HG03196 (cell line): Measurements from ENCODE around the gene NTN1.

Source experiments
- ATAC-seq: cut with Tn5 transposase; IDR thresholded peaks from one replicate; pipeline ENCODE4 v1.9.1; 2021; ENCODE audit not compliant: unreplicated experiment

Gene NTN1

DNA sequence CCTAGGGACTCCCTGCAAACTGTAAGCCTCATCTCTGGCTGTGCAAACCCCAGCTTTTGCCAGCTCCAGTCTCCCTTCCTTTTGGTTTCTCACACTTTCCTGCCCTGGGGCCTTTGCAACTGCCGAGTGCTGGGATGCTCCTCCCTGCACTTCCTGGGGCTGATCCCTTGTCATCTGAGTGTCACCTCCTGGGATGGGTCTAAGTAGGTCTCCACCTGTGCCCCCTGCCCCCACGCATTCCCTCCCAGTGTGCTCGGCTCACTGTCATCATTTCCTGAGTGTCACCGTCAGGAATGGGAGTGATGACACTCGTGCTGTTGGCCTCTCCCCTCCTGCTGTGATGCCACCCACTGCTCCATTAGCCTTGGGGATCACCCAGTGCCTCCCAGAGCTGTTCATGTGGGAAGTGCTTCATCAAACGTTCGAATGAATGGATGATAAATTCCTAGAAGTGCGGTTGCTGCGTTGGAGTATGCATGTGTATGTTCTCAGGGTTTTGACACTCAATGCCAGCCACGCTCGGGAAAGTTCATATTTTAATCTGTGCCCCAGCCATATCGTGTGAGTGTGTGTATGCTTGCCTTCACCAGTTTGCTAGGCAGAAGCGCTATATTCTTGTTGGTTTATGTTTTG is 189.9 kb downstream of the NTN1 start:
- no peak for ATAC-seq

DNA sequence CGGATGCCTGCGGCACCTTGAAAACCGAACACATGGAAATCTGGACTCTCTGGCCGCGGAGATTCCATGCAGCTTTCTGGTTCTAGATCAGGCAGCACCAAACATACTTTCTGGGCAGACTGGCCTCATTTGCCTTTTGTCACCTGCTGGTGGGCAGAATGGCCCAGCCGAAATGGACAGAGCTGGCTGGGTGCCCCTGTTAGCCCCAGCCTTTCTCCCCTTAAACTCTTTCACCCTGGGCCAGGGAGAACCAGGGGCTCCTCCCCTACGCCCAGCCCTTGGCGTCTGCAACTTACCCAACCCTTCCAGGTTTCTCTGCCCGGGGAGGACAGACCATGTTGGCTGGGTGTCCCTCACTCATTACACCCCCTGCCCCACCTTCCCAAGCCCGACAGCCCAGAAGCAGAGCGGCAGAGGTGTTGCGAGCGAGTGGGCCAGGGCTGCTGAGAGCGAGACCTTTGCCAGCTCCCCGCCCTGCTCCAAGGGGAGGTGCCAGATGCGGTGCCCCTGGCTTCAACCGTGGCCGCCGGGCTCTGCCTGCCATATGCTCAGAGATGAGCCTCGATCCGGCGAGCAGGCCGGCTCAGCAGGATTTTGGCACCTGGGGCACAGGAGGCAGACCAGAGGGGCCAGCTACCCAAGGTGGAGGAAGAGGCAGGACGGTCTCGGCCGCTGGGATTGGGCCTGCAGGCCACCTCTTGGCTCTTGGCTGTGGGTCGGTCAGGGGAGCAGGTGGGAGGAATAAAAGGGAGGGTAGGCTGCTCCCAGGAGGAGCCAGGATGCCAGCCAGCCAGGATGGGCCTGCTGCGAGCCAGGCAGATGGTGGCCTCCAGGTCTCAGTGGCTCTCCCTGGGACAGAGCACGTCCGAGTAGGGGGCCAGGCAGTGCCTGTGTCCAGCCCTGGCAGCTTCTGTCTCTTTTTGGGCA is 191.3 kb downstream of the NTN1 start:
- no peak for ATAC-seq

DNA sequence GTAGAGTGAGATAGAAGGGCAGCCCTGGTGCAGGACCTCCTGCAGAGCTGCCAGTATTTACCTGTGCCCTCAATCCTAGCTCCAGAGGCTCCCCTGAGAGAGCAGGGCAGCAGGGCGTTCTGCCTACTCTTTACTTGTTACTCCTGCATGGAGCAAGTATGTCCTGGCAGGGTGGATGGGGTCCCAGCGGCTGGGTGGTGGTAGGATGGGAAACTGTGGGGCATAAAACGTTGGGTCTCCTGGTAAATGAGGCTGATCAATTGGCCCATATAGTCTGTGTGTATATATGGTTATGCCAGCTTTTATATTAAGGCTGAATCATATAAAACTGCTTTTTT is 192.0 kb downstream of the NTN1 start:
- no peak for ATAC-seq

DNA sequence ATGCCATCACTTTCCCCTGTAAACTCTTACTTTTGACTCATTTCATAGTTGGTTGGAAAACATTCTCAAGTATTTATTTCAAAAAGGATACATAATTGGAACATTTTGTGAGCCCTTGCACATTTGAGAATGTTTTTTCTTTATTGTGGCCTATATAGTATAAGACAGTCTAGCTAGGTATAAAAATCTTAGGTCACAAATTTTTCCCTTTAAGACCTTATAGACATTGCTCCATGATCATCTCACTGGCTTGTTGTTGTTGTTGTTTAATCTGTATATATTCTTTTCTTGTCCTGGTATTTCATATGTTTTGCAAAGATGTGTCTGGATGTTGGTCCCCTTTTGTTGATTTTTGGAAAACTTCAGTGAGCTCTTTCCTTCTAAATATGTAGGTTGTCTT is 194.2 kb downstream of the NTN1 start:
- ATAC-seq: no peak

DNA sequence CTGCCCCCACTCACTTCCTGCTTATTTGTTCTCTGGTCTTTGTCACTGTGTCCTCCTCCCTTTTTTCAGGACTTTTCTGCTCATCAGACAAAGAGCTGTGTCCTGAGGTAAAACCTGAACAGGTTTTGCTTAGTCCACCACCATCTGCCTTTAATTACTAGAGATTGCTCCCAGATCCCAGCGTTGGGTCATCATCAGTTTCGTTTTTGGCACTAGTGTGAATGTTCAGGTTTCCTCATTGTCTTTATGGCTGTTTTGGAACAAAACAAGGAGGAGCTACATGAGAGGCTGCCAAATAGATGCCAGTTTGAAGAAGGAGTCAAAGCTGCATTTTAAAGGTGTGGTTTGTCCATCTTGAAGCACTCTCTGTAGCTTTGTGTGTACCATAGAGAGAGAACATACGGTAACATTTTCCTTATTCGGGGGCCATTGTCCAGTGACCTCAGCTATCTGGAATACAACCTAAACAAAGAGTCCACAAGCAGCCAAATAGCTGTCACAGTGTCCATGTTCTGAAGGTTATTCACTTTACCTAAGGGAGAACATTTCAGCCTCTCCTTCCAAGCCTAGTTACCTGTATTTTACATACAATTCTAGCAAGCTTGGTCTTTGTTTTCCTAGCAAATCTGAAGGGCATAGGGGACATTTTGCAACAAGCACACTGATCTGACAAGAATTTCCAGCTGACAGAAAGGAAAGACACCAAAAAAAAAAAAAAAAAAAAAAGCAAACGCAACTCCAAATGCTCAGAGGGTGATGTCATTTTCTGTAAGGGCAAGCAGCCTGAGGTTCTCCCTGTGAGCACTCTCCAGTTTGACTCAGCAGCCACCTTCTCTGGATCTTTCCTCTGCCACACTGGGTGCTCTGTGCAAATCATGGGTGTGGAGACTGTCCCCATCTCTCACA is 196.1 kb downstream of the NTN1 start:
- no peak for ATAC-seq

DNA sequence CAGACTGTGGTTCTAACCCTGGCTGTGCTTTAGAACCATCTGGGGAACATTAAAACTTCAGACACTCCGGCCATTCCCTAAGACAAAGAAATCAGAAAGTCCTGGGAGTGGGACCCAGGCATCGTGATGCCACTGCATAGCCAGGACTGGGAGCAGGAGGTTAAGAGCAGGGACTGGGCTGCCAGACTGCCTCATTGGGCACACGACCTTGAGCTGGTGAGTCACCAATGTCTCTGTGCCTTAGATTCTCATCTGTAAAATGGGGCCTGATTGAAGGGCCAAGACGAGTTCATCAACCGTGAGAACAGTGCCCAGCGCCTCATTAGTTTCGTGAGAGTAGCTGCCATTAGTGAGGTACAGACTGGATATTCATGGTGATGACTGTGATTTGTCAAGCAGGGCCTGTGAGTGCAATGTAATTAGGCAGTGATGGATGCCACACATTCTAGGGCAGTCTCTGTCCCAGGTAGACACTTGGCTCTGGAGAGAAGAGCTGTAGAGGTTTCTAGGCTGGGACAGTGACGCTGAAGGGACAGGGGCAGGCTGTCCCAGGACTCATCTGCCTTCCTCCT is 196.8 kb downstream of the NTN1 start:
- ATAC-seq: no peak

DNA sequence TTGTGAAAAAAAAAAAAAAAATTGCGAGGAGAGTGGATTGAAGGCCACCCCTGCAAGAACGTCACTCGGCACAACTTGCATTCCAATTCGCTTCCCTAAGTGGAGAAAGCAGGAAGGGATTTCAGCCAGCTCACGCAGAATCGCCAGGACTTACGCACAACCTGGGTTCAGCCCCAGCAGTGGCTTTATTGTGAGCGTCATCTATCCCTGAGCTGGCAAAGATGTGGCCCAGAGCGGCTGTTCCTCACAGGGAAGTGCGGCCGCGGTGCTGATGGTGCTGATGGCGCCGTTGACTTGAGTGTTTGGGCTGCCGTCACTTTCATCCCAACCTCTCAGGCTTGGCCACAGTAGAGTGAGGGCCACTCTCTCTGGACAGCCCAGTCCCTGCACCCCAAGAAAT is 197.6 kb downstream of the NTN1 start:
- ATAC-seq: no peak

DNA sequence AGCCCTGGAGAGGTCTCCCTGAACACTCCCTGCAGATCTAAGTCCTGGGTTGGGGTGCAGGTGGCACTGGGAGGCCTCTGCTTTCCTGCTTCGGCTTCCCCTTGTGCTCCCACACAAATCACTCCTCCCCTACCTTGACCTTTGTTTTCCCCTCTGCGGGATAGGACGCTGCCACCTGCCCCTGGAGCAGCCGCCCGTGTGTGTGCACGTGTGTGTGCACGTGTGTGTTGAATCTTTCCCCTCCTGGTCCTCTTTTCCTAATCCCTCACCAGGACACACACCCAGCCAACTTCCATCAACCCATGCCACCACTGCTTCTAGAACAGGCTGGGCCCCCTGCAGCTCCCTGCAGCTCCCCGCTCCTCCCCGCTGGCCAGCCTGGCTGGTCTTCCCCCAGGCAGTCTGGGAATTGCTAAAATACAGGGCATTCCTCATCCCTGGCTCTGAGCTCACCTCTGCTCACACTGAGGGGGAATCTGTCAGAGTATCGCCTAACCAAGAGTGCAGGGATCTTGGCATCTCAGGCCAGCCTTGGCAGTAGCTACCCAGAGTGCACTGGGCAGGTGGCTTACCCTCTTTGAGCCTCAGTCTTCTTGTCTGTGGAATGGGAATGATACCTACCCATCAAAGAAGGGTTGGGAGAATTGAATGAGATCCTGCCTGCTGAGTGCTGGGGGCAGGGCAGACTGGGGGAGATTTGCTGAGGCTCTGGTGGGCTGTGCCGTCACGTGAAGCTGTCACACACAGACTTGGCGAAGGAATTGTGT is 198.5 kb downstream of the NTN1 start:
- ATAC-seq: no peak

DNA sequence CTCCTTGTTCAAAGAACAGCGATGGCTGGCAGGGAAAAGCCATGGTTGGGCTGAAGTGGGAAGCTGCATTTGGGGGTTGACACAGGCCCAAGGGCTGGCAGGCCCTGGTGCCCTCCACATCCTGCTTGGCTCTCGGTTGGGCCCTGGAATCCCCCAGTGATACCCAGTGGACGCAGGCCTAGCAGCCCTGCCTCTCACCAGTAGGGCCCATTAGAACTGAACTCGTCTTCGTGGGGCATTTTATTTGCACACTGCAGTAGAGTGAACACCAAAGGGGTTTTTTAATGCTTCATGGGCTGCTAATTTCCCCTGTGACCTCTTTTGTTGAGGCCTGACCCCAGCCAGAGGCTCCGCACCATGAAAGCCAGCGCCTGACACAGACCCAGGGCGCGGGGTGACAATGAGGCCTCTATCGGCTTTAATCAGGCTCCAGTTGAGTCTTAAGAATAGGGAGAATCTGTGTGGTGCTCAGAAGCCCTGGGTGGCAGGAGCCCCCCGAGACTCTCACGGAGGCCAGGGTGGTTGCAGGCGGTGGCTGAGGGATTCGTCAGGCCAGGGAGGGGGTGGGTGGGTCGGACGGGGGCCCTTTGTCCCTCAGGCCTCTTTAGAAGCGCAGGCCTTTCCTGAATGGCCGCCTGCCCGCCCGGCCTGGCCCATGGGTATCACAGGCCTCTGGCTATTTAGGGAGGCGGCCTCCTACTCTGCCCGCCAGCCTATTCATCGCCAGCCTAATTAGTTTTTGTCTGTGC is 199.3 kb downstream of the NTN1 start:
- no peak for ATAC-seq

DNA sequence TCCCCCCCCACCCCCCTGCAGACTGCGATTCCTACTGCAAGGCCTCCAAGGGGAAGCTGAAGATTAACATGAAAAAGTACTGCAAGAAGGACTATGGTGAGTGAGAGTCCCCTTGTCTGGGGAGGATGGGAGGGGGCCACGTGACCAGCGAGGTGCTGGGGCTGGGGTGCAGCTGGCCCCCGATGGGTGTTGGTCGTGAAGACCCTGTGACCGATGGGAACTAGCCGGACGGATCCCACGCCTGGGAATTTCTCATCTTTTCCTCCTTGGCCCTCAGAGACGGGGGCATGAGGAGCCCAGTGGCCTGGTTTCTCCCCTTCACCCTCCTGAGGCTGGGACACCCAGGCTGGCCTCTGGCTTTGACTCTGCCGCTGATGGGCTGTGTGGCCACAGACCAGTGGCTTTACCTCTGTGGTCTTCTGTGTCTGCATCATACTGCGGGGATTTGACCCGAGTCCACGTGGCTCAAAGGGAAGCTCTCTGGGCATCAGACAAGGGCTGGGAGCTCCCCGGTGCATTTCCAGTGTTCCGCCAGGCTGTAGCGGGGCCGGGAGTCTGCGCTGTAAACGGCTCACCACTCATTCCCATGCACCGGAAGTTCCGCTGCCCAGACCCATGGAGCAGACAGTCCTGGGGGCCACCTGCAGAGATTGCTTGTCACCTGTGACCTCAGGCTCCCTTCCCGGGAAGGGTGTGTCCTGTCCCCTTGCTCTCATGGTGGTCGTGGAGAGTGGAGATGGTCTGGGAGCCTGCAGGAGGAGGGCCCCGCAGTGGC is 200.0 kb downstream of the NTN1 start:
- no peak for ATAC-seq

DNA sequence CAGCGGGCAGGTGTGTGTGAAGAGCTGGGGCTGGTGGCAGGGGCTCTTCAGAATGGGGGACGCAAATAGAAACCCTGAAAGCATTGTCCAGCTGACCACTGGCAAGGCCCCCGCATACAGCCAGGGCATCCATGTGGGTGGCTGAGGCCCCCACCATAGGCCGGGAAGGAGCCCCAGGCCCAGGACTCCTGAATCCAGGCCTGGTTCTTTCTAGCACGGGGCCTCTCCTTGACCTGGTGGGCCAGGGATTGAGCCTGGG is 200.5 kb downstream of the NTN1 start:
- no peak for ATAC-seq

DNA sequence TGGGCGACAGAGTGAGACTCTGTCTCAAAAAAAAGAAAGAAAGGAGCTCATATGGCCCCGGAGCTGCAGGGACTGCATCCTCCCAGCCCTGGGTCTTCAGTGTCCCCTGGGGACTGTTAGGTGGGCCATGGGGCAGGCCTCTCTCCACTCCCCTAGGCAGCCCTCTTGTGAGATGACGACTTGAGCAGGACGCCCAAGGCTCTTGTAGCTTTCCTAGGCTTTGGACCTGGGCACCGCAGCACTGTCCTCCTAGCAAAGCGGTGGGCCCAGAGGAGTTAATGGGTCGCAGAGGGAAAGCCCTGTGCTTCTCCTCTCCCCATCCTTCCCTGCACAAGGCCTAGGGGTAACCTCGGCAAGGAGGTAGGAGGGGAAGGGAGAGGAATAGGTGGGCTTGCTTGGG is 202.2 kb downstream of the NTN1 start:
- ATAC-seq: no peak

DNA sequence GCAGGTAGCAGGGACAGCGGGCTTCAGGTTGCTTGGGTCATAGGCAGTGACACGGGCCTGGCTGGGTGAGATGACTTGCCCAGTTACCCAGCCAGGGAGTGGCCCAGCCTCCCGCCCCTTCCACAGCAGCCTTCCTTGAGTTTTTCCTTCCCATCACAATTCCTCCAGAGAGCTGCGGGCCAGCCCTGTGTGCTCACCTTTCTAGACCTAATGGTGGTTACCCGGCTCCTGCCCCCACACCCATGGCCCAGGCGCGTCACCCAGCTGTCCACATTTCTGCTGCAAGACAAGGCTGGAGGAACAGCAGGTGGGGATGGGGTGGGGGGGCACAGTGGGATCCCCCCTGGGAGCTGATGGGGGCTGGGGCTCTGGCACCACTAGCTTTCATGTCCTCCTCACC is 203.2 kb downstream of the NTN1 start:
- no peak for ATAC-seq

DNA sequence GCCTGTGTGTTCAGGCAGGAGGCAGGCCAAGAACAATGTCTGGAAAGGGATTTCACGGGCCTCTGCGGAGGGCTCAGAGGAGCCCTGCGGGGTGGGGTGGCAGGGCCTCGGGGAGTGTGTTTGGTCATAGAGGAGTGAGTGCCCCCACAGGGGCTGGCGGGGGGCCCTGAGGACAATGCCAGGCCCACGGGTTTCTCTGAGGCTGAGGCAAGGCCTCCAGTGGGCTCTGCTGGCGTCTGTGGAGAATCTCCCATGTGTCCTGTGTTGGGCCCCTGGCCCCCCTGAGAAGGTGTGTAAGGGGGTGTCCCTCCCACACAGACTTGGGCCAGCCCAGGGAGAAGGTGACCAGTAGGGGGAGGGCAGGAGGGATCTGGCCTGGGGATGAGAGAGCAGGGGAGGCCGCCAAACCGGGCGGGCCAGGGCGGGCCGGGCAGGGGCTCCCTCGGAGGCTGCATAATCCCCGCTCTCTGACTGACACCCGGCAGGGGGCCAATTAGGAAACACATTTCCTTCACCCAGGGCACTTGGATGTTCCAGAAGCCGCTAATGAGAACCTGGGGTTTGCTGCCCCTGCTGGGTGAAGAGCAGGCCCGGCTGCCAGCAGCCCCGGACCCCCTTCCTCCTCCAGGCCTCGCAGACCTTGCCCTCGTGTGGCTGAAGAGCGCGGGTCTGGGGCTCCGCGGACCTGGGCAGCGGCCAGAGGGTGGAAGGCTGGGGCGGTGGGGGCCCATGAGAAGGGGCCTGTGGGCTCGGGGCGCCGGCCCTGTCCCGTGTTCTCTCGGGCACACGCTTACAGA is 204.2 kb downstream of the NTN1 start:
- ATAC-seq: no peak

DNA sequence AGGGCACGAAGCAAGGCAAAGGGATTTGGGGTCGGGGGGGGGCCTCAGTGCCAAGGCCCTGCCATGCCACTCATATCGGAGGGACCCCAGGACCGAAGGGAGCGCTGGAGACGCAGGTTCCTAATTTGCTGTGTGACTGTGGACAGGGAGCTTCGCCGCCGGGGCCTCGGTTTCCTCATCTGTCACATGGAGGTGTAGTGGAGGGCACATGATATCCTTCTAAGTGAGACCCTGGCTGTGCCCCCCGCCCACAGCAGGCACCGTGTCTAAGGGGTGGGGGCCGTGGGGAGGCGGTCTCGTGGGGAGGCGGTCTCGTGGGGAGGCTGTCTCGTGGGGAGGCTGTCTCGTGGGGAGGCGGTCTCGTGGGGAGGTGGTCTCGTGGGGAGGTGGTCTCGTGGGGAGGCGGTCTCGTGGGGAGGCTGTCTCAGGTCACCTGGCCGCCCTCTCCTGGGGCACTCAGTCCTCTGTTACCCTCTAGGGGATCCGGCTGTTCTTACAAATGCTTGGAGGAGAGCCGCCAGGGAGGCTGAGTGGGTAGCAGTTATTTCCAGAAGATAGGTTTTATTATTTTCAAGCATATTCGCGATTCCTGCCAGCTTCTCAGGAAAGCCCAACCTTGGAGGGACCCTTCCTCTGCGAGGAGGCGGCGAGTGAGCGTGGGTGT is 205.0 kb downstream of the NTN1 start:
- no peak for ATAC-seq

DNA sequence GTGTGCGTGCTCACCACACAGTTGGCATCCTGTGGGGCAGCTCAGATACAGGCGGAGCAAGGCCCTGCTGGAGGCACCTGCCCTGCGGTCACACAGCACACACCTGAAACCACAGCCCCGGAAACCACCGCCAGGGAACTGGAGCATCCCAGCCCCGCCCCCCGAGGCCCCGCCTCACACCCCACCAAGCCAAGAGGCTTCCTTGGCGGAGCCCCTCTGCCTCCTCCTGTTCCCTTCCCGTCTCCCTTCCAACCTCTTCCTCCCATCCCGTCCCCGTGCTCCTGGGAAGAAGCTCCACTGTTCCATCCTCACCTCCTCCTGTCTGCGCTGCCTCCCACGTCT is 205.5 kb downstream of the NTN1 start:
- no peak for ATAC-seq

DNA sequence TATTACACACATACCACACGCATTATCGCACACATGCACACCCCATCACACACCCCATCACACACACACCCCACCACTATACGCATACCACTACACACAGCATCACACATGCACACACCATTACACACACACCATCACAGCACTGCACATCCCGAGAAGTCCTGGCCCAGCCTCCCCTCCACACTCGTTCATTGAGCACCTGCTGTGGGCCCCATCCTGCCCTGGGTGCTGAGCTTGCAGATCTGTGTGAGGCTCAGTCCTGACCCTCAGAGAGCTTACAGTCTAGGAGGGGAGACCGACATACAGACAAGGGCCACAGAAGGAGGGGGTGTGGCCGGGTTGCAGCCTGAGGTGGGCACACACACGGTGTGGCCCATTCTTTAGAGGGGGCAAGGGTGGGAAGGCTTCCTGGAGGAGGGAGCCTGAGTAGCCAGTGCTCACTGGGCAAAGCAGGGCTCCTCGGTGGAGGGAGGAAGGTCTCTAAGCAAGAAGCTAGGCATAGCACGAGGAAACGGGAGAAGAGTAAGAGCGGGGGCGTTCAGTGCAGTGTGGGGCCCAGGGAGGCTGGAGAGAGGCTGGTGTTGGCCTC is 206.6 kb downstream of the NTN1 start:
- no peak for ATAC-seq
